ENCODE measurements around the gene DAB1.

Gene DAB1

GRCh38 chr1:57175506-57175905, 248.4 kb downstream of the DAB1 start:
- DNase-seq (ENCODE audit: low read depth), result no peak
- H3K4me3 ChIP-seq (ENCODE audit: low read depth, low read length), result no peak overlapping the region
- TF ChIP-seq CTCF (IDR thresholded peaks at IDR 0.05; ENCODE audit: low read depth, low read length, missing control alignments), result no peak
- in situ Hi-C loops (cut with HindIII; ENCODE audit: low sequenced_read_pairs), result no loop called here

- TF ChIP-seq CTCF (IDR thresholded peaks at IDR 0.05; ENCODE audit: low read depth, low read length, missing control alignments), result no peak
- no peak for DNase-seq (ENCODE audit: low read depth)
- in situ Hi-C loops (cut with HindIII; ENCODE audit: low sequenced_read_pairs), result no loop called here
Observed at GRCh38 chr1:57172040-57172439, 251.8 kb downstream of the DAB1 start.

GRCh38 chr1:57167997-57168396, 255.9 kb downstream of the DAB1 start:
- TF ChIP-seq CTCF (IDR thresholded peaks at IDR 0.05; ENCODE audit: low read depth, low read length, missing control alignments), result no peak
- in situ Hi-C loops (cut with HindIII; ENCODE audit: low sequenced_read_pairs), result no loop called here
- no peak overlapping the region for H3K4me3 ChIP-seq (ENCODE audit: low read depth, low read length)
- DNase-seq (ENCODE audit: low read depth), result no peak

More at GRCh38 chr1:57172040-57172439, 251.8 kb downstream of the DAB1 start:
- H3K4me3 ChIP-seq (ENCODE audit: low read depth, low read length), result no peak overlapping the region

- DNase-seq (ENCODE audit: low read depth), result no peak
- in situ Hi-C loops (cut with HindIII; ENCODE audit: low sequenced_read_pairs), result no loop called here
- TF ChIP-seq CTCF (IDR thresholded peaks at IDR 0.05; ENCODE audit: low read depth, low read length, missing control alignments), result no peak
- H3K4me3 ChIP-seq (ENCODE audit: low read depth, low read length), result no peak overlapping the region
Observed at GRCh38 chr1:57165546-57165945, 258.3 kb downstream of the DAB1 start.

GRCh38 chr1:57164584-57164983, 259.3 kb downstream of the DAB1 start:
- in situ Hi-C loops (cut with HindIII; ENCODE audit: low sequenced_read_pairs), result no loop called here
- no peak for TF ChIP-seq CTCF (IDR thresholded peaks at IDR 0.05; ENCODE audit: low read depth, low read length, missing control alignments)
- H3K4me3 ChIP-seq (ENCODE audit: low read depth, low read length), result no peak overlapping the region
- DNase-seq (ENCODE audit: low read depth), result no peak

- H3K4me3 ChIP-seq (ENCODE audit: low read depth, low read length), result no peak overlapping the region
- no peak for DNase-seq (ENCODE audit: low read depth)
- in situ Hi-C loops (cut with HindIII; ENCODE audit: low sequenced_read_pairs), result no loop called here
- no peak for TF ChIP-seq CTCF (IDR thresholded peaks at IDR 0.05; ENCODE audit: low read depth, low read length, missing control alignments)
Observed at GRCh38 chr1:57163789-57164188, 260.1 kb downstream of the DAB1 start.

GRCh38 chr1:57163325-57163724, 260.5 kb downstream of the DAB1 start:
- in situ Hi-C loops (cut with HindIII; ENCODE audit: low sequenced_read_pairs), result no loop called here
- DNase-seq (ENCODE audit: low read depth), result no peak
- no peak overlapping the region for H3K4me3 ChIP-seq (ENCODE audit: low read depth, low read length)
- no peak for TF ChIP-seq CTCF (IDR thresholded peaks at IDR 0.05; ENCODE audit: low read depth, low read length, missing control alignments)
